Esophagus muscularis mucosa (tissue), 4 donors: ENCODE results near the gene ANAPC15.

Experiments used
- CTCF ChIP-seq, 3 experiments: fragments of 200-600 bp in 2 of 3; fragments of 450-650 bp in 1 of 3; sonication (generic) in 2 of 3; IDR thresholded peaks; one replicate each; pipeline ENCODE4 v1.5.1; 2017 to 2019; ENCODE audit warnings: antibody characterized with exemption in 3 of 3, mild to moderate bottlenecking in 2 of 3, moderate library complexity in 1 of 3
- EP300 ChIP-seq: sonication (generic); formaldehyde crosslinking; IDR thresholded peaks from one replicate; pipeline ENCODE4 v1.6.1; 2017; ENCODE audit warnings: antibody characterized with exemption
- POLR2A ChIP-seq: fragments of 450-650 bp; IDR thresholded peaks from one replicate; pipeline ENCODE4 v1.6.1; 2017; ENCODE audit warnings: antibody characterized with exemption, moderate library complexity, mild to moderate bottlenecking, low read depth
- POLR2AphosphoS5 ChIP-seq, 2 donors: sonication (generic); formaldehyde crosslinking; IDR thresholded peaks; one replicate each; pipeline ENCODE4 v1.6.1; 2017; ENCODE audit warnings: antibody characterized with exemption in 2 of 2

- TF ChIP-seq POLR2AphosphoS5 (IDR thresholded peaks at IDR 0.05): peak in 1 of 2 donors; percentile 4
- no peak for TF ChIP-seq CTCF (IDR thresholded peaks at IDR 0.05)
- TF ChIP-seq POLR2A: no peak
- no peak for TF ChIP-seq EP300
Measured at GRCh38 chr11:72072348-72072747, 40.1 kb downstream of the ANAPC15 start.
